CD4-positive, CD25-positive, alpha-beta regulatory T cell (primary cell): ENCODE measurements around the gene HNRNPM. TPM values are rescaled to one million over a fixed set of nuclear protein-coding genes. Genes with fewer than 3 reads are reported as not detected.

Experiments used
- ATAC-seq, 2 donors: fragments of 150-1000 bp; cut with Tn5 transposase; one replicate each; pipeline ENCODE4 v1.10.0; 2021; ENCODE audit warnings: low read depth in 2 of 2, moderate number of reproducible peaks in 2 of 2, moderate library complexity in 1 of 2
- DNase-seq, 3 donors: peaks; one replicate each; pipeline versions ENCODE4 v3.0.0 to v3.0.0-alpha.2; 2012 to 2022; ENCODE audit warnings: mixed read lengths in 1 of 3
- H3K27ac ChIP-seq: one replicate; pipeline ENCODE4 v1.7.0; 2013; ENCODE audit warnings: mild to moderate bottlenecking, low read length; ENCODE audit not compliant: insufficient read depth, poor library complexity, severe bottlenecking
- H3K27me3 ChIP-seq: one replicate; pipeline ENCODE4 v1.7.0; 2013; ENCODE audit warnings: low read length; ENCODE audit not compliant: control insufficient read depth, insufficient read depth
- H3K36me3 ChIP-seq: one replicate; pipeline ENCODE4 v1.7.0; 2013; ENCODE audit warnings: mild to moderate bottlenecking, low read length, moderate library complexity; ENCODE audit not compliant: control insufficient read depth, insufficient read depth
- H3K4me1 ChIP-seq: 2 replicates; pipeline ENCODE4 v1.7.0; 2013; ENCODE audit warnings: mild to moderate bottlenecking, low read length; ENCODE audit not compliant: insufficient read depth, control insufficient read depth, poor library complexity, severe bottlenecking
- H3K4me3 ChIP-seq: one replicate; pipeline ENCODE4 v1.7.0; 2013; ENCODE audit warnings: low read depth, mild to moderate bottlenecking, low read length, moderate library complexity
- H3K9me3 ChIP-seq, 2 experiments: 1 replicate in 1 of 2; 2 replicates in 1 of 2; pipeline ENCODE4 v1.7.0; 2013; ENCODE audit warnings: low read length in 2 of 2, mild to moderate bottlenecking in 1 of 2, moderate library complexity in 1 of 2; ENCODE audit not compliant: control insufficient read depth in 2 of 2
- H3K27ac Mint-ChIP-seq, 3 donors: one replicate each; pipeline ENCODE4 v1.8.0; 2020 to 2022; ENCODE audit warnings: mild to moderate bottlenecking in 3 of 3, mixed read lengths in 3 of 3, moderate library complexity in 2 of 3
- H3K27me3 Mint-ChIP-seq: one replicate; pipeline ENCODE4 v1.8.0; 2022; ENCODE audit warnings: mild to moderate bottlenecking, mixed read lengths
- H3K36me3 Mint-ChIP-seq: one replicate; pipeline ENCODE4 v1.8.0; 2020; ENCODE audit warnings: mixed read lengths
- H3K4me1 Mint-ChIP-seq, 4 donors: one replicate each; pipeline ENCODE4 v1.8.0; 2020 to 2022; ENCODE audit warnings: mixed read lengths in 4 of 4, mild to moderate bottlenecking in 1 of 4
- H3K4me3 Mint-ChIP-seq, 4 donors: one replicate each; pipeline ENCODE4 v1.8.0; 2020 to 2022; ENCODE audit warnings: mild to moderate bottlenecking in 4 of 4, mixed read lengths in 4 of 4, moderate library complexity in 3 of 4
- H3K9me3 Mint-ChIP-seq, 7 donors: one replicate each; pipeline ENCODE4 v1.8.0; 2020 to 2022; ENCODE audit warnings: mixed read lengths in 7 of 7, mild to moderate bottlenecking in 3 of 7, moderate library complexity in 2 of 7
- polyA plus RNA-seq, 4 donors: library from polyadenylated mRNA; unstranded; fragments of 300-500 nt; fragmentation: Illumina TruSeq; gene quantifications; one replicate each; pipeline ENCODE4 v1.2.3, GENCODE V29; 2021
- total RNA-seq: library from RNA; stranded (reverse); gene quantifications from one replicate; pipeline ENCODE4 v1.2.3, GENCODE V29; 2022

HNRNPM gene
- total and polyA plus RNA-seq, 5 donors from 2014 or later: 161 to 263 (median 184) TPM

DNA sequence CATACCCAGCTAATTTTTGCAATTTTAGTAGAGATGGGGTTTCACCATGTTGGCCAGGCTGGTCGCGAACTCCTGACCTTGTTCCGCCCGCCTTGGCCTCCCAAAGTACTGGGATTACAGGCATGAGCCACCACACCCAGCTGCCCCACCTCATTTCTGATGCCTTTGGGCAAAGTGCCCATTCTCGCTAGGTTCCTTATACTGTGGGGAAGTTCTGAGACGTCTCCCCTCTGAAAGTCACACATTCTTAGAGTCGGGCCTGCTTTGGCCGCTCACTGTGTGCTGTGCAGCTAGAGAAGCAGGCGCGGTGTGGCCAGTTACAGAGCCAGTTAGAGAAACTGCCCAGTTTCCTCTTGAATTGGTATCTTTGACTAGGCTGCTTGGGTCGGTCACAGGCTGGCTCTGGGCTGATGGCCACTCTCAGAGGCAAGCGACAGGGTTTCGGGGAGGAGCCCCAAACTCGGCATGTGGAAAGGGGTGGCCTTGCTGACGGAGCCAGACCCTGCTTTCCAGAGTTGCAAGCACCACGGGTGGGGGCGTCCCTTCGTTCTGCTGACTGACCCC, 39.6 kb downstream of the HNRNPM start:
- Mint-ChIP-seq H3K9me3 (peaks cover 0 to under 1% (median 0%) of the 10 kb centered on the region in 7 donors), H3K36me3 (peaks cover 53% of the 10 kb centered on the region), H3K4me3 (no peak overlapping the region), H3K27me3 (no peaks in the 10 kb centered on the region), H3K27ac (no peak overlapping the region), H3K4me1 (peaks cover 5 to 50% (median 33%) of the 10 kb centered on the region in 4 donors)
- H3K27me3 ChIP-seq: no peaks in the 10 kb centered on the region
- no peak overlapping the region for H3K4me3 ChIP-seq
- no peak overlapping the region for H3K27ac ChIP-seq
- DNase-seq: no peak
- peaks cover 82% of the 10 kb centered on the region for H3K36me3 ChIP-seq
- no peak for ATAC-seq
- H3K9me3 ChIP-seq: no peaks in the 10 kb centered on the region
- peaks cover 22% of the 10 kb centered on the region for H3K4me1 ChIP-seq

DNA sequence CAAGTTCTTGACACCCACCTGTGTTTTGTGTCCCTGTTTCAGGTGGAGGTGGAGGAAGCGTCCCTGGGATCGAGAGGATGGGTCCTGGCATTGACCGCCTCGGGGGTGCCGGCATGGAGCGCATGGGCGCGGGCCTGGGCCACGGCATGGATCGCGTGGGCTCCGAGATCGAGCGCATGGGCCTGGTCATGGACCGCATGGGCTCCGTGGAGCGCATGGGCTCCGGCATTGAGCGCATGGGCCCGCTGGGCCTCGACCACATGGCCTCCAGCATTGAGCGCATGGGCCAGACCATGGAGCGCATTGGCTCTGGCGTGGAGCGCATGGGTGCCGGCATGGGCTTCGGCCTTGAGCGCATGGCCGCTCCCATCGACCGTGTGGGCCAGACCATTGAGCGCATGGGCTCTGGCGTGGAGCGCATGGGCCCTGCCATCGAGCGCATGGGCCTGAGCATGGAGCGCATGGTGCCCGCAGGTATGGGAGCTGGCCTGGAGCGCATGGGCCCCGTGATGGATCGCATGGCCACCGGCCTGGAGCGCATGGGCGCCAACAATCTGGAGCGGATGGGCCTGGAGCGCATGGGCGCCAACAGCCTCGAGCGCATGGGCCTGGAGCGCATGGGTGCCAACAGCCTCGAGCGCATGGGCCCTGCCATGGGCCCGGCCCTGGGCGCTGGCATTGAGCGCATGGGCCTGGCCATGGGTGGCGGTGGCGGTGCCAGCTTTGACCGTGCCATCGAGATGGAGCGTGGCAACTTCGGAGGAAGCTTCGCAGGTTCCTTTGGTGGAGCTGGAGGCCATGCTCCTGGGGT, 41.0 kb downstream of the HNRNPM start:
- Histone ChIP-seq H3K4me3 (no peak overlapping the region), H3K36me3 (peaks cover 76% of the 10 kb centered on the region), H3K4me1 (peaks cover 18% of the 10 kb centered on the region), H3K9me3 (no peaks in the 10 kb centered on the region), H3K27ac (no peak overlapping the region), H3K27me3 (no peaks in the 10 kb centered on the region)
- H3K36me3 Mint-ChIP-seq: peaks cover 53% of the 10 kb centered on the region
- DNase-seq (no peak), ATAC-seq (no peak)
- no peaks in the 10 kb centered on the region for H3K27me3 Mint-ChIP-seq
- peak overlapping the region in 1 of 3 donors; percentile 92 for H3K27ac Mint-ChIP-seq
- H3K9me3 Mint-ChIP-seq: peaks cover 0 to 1% (median 0%) of the 10 kb centered on the region in 7 donors
- H3K4me3 Mint-ChIP-seq: peak overlapping the region in 1 of 4 donors; percentile 57
- peaks cover 5 to 48% (median 31%) of the 10 kb centered on the region in 4 donors for H3K4me1 Mint-ChIP-seq

DNA sequence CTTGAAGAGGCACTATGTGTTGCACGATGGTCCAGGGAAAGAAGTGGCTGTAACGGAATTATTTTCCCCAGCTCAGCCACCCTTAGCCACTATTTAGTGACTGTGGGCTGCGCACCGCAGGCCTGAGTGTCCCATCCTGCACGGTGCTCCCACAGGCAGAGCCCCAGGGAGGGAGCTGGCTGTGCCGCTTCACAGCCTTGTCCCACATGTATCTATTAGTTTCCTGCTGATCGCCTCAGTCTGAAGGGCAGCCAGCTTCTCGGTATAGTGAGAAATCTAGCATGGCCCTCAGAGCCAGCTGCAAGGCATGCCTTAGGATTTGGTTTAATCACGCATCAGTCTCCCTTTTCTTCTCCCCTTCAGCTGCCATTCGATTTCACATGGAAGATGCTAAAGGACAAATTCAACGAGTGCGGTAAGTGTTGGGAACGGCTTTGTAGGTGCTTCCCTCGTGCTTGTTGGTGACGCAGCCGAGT, 41.9 kb downstream of the HNRNPM start:
- H3K36me3 Mint-ChIP-seq: peaks cover 44% of the 10 kb centered on the region
- no peaks in the 10 kb centered on the region for H3K27me3 Mint-ChIP-seq
- H3K9me3 Mint-ChIP-seq: peaks cover 0 to 1% (median 0%) of the 10 kb centered on the region in 7 donors
- no peaks in the 10 kb centered on the region for H3K9me3 ChIP-seq
- H3K36me3 ChIP-seq: peaks cover 67% of the 10 kb centered on the region
- H3K4me1 ChIP-seq: peaks cover 18% of the 10 kb centered on the region
- no peaks in the 10 kb centered on the region for H3K27me3 ChIP-seq
- no peak for DNase-seq
- peak overlapping the region; percentile 82 to 92 (median 83) for H3K27ac Mint-ChIP-seq
- peak overlapping the region; percentile 52 for H3K27ac ChIP-seq
- H3K4me1 Mint-ChIP-seq: peaks cover 5 to 39% (median 23%) of the 10 kb centered on the region in 4 donors
- no peak for ATAC-seq
- H3K4me3 Mint-ChIP-seq: peak overlapping the region; percentile 28 to 81 (median 62)
- no peak overlapping the region for H3K4me3 ChIP-seq

DNA sequence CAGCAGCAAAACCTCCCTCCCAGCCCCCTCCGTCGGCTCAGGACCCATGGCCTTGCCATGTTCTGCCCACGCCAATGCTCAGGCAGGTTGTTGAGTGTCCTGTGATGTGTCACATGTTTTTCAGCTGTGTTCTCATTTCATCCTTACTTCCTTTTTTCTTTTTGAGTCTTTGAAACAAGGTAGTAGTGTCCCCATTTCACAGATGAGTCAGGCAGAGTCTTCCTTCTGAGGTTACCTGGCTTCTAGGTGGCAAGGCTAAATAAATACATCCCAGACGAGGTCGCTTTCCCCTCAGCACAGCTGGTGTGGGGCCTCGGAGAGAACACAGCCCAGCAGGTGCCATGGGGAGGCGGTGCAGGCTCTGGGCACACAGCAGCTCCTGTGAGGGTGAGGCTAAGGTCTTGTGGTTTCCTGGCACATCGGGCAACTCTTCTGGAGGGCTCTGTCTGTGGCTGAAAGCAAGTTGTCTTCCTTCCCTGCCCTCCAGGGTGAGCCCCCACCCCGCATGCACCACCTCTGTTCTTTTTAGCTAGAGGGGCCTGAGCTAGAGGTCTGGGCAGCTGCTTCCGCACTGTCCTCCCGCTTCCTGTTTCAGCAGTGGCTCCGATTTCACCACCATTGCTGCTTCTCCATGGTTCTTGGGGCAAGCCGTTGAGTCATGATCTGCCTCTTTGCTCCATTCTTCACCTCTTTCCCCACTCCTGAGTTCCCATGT, 42.5 kb downstream of the HNRNPM start:
- Mint-ChIP-seq H3K36me3 (peaks cover 41% of the 10 kb centered on the region), H3K4me3 (peak overlapping the region; percentile 28 to 81 (median 58)), H3K4me1 (peaks cover 5 to 36% (median 22%) of the 10 kb centered on the region in 4 donors), H3K27ac (peak overlapping the region; percentile 82 to 92 (median 83)), H3K9me3 (peaks cover 0 to 1% (median 0%) of the 10 kb centered on the region in 7 donors), H3K27me3 (no peaks in the 10 kb centered on the region)
- DNase-seq (peak; percentile 15 to 86 (median 60)), ATAC-seq (peak; percentile 77 to 87)
- Histone ChIP-seq H3K4me3 (no peak overlapping the region), H3K27me3 (no peaks in the 10 kb centered on the region), H3K36me3 (peaks cover 63% of the 10 kb centered on the region), H3K9me3 (no peaks in the 10 kb centered on the region), H3K4me1 (peaks cover 18% of the 10 kb centered on the region), H3K27ac (peak overlapping the region; percentile 48)

DNA sequence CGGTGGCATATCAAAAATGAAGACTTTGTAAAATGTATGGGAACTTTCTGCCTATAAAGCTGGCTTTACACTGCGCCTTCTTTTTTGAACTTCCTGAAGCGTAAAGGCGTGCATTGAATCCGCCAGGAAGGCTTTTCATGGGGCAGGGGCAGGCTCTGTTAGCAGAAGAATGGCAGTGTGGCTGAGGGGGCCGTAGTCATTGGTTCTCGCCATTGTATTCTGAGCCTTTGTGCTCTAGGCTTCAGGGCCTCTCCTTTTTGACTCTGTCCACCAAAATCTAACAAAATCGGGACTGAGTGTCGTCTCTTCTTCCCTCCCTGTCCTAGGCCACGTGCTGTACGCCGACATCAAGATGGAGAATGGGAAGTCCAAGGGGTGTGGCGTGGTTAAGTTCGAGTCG, 43.6 kb downstream of the HNRNPM start:
- H3K36me3 Mint-ChIP-seq: peaks cover 32% of the 10 kb centered on the region
- H3K4me1 Mint-ChIP-seq: peaks cover 0 to 35% (median 15%) of the 10 kb centered on the region in 4 donors
- Histone ChIP-seq H3K27me3 (no peaks in the 10 kb centered on the region), H3K4me3 (no peak overlapping the region), H3K27ac (no peak overlapping the region), H3K4me1 (peaks cover 18% of the 10 kb centered on the region), H3K9me3 (no peaks in the 10 kb centered on the region), H3K36me3 (peaks cover 53% of the 10 kb centered on the region)
- no peak for ATAC-seq
- peaks cover 0 to 1% (median 0%) of the 10 kb centered on the region in 7 donors for H3K9me3 Mint-ChIP-seq
- DNase-seq: no peak
- no peaks in the 10 kb centered on the region for H3K27me3 Mint-ChIP-seq
- peak overlapping the region in 2 of 3 donors; percentile 83 to 92 for H3K27ac Mint-ChIP-seq
- H3K4me3 Mint-ChIP-seq: no peak overlapping the region

DNA sequence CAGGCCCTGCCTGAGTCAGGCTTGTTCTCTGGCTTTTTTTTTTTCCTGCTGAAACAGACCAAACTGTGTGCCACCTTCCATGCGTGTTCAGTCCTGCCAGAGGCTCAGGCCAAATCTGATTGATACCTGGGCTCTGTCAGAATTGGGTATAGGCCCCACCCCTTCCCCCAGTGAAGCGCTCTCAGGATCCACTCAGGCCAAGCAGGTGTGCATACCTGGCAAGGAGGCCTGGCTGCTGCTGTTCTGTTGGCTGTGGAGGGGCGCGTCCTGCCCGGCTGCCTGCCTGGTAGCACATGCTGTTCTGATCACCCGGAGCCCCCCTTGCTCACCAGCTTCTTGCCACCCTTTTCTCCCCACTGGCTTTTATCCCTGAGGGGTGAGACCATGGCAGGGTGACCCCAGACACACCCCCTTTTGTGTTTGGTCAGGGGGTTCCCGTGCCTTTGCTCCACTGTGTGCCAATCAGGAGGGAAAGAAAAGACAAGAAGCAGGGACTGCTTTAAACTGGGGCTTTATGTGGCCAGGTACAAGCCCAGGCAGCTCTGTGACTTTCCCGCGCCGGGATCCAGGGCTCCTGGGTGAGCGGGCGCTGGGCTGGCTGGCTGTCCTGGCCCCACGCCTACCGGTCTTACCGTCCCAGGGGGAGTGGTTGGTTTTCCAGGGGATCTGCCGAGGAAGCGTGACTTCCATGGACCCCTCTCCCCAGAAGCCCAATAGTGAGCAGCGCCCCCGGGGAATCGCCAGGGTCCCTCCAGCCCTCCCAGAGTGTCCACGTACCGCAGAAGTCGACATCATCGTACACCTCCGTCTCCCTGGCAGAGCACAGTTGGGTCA, 45.0 kb downstream of the HNRNPM start:
- Mint-ChIP-seq H3K9me3 (peaks cover 0 to 1% (median 0%) of the 10 kb centered on the region in 7 donors), H3K27me3 (no peaks in the 10 kb centered on the region), H3K4me3 (no peak overlapping the region), H3K27ac (no peak overlapping the region), H3K36me3 (peaks cover 28% of the 10 kb centered on the region), H3K4me1 (peaks cover 0 to 42% (median 15%) of the 10 kb centered on the region in 4 donors)
- H3K27ac ChIP-seq: no peak overlapping the region
- ATAC-seq: no peak
- no peak for DNase-seq
- H3K27me3 ChIP-seq: no peaks in the 10 kb centered on the region
- H3K9me3 ChIP-seq: no peaks in the 10 kb centered on the region
- H3K4me3 ChIP-seq: no peak overlapping the region
- H3K36me3 ChIP-seq: peaks cover 40% of the 10 kb centered on the region
- H3K4me1 ChIP-seq: peaks cover 24% of the 10 kb centered on the region

DNA sequence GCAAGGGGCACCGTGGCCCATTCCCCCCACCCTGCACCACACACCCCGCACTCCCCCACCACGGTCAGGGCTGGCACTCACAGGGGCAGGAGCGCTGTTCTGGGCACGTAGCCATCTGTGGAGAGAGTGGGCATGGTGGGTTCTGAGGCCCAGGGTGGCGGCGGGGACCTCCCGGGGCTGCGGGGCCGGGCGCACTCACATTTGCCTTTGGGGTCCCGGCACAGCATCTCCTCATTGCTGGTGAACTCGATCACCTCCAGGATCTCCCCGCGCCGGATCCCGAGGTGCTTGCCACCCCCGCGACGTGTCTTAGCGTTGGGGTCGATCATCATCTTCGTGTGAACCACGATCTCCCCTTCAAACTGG, 45.6 kb downstream of the HNRNPM start:
- Mint-ChIP-seq H3K4me1 (peaks cover 0 to 45% (median 17%) of the 10 kb centered on the region in 4 donors), H3K27ac (no peak overlapping the region), H3K36me3 (peaks cover 22% of the 10 kb centered on the region), H3K4me3 (no peak overlapping the region), H3K9me3 (peaks cover 0 to 1% (median 0%) of the 10 kb centered on the region in 7 donors), H3K27me3 (no peaks in the 10 kb centered on the region)
- Histone ChIP-seq H3K4me1 (peaks cover 24% of the 10 kb centered on the region), H3K27ac (no peak overlapping the region), H3K4me3 (no peak overlapping the region), H3K27me3 (no peaks in the 10 kb centered on the region), H3K36me3 (peaks cover 34% of the 10 kb centered on the region), H3K9me3 (no peaks in the 10 kb centered on the region)
- no peak for ATAC-seq
- no peak for DNase-seq
